ENCODE results near the gene HSBP1.

Gene HSBP1

DNA sequence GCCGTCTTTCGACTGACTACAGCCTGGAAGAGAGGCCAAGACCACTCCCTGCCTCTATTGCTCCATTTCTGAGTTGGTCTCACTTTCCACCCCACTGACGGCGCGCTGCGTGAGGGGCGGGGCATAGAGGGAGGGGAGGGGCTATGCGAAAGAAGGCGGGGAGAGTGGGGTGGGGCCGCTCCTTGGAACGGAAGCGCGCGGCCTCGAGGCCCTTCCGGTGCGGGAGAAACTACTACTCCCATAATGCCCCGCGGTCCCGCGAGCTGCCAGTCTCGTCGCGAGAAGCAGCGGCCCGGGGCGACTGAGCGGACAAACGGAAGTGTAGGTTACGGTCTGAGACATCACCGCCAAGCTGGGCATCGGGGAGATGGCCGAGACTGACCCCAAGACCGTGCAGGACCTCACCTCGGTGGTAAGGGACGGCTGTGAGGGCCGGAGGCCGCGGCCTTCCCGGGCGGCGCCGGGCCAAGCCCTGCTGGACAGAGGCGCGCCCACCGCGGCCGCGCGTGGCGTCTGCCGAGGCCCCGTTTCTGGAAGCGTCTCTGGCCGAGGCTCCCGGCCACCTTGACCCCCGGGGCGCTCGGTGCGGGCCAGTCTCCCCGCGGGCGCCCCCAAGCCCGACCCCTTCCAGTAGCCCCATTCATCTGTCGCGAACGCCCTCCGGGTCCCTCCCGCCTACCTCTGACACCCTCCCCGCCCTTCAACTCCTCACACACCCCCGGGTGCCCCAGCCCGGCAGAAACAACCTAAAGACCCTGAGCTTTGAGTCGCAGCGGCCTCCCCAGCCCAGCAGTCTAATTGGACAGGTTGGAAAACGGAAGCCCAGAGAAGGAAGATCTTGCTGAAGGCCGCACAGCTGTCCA is at the start of gene HSBP1:
Gene HSBP1, plus strand, starts transcription at position 269 of the 863 bp plus-strand sequence. Its CDS starts 99 bp downstream, at position 368.
- DNase-seq (ENCODE audit: low spot score in 2 of 2) = peak; percentile 91 to 96
- H3K36me3 ChIP-seq (replicated peaks) = peaks cover 17% of the 10 kb centered on the region
- H3K27me3 ChIP-seq (ENCODE audit: low read depth) = no peaks in the 10 kb centered on the region
- no peaks in the 10 kb centered on the region for H3K9me3 ChIP-seq
- H3K4me1 ChIP-seq = peaks cover 33% of the 10 kb centered on the region
- in situ Hi-C loops (cut with MboI; ENCODE audit: low sequenced_read_pairs) = no loop called here
- H3K4me3 ChIP-seq = peak within 1 kb of the TSS; percentile 73

DNA sequence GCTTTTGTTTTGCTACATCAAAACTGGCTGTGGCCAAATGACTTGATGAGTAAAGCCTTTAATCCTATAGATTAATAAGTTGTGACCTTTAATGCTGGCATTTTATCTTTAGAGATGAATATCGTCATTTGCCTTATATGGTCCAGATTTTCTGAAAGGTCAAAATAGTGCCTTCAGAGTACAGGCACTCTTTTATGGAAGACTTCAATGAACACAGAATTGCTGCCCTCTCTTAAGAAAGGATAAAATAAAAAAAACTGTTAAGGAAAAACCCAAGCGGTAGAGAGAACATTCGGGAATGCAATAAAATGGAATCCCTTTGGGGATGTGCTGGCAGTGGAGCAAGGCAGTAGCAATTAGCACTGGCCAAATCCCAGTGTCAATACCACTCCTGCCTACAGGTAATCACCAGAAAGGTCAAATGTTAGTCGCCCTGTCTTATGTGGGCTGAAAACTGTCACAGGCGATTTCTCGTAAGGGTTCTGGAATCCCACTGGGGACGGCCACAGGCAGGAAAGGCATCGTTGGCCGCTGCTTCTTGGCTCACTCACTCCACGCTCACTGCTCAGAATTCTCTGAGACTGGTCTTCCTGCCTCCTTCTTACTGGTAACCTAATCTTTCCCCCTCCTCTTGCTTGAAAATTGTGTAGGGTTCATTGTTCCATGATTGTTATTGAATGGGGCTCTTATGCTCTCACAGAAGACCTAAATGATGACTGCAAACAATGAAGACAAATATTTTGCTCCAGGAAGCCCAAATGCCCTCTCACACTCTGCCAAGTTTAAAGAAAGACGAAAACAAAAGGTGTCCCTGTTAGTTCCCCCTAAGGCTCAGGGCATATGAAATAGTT is 45.4 kb upstream of the HSBP1 start:
- no peak for DNase-seq (ENCODE audit: low spot score in 2 of 2)
- Histone ChIP-seq H3K9me3 (no peaks in the 10 kb centered on the region), H3K4me1 (no peaks in the 10 kb centered on the region), H3K4me3 (no peak overlapping the region), H3K36me3 (replicated peaks) (no peaks in the 10 kb centered on the region), H3K27me3 (ENCODE audit: low read depth) (no peaks in the 10 kb centered on the region)
- in situ Hi-C loops (cut with MboI; ENCODE audit: low sequenced_read_pairs) = no loop called here

DNA sequence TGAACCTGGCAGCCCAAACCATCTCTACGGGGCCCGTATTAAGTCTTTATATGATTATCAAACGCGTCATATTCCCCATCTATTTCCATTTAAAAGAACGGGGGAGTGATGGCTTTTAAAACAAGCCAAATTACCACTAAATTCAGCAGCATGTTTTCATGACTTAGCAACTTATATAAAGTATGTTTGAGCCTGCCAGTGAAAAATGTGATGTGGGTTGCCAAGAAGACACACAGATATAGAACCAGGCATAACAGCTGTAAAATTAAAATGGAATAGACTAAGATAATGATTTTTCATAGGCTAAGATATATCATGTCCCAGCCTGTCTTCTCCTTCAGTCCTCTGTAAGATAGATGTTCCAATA is 44.8 kb upstream of the HSBP1 start:
- H3K36me3 ChIP-seq (replicated peaks) = no peaks in the 10 kb centered on the region
- no peaks in the 10 kb centered on the region for H3K9me3 ChIP-seq
- no peaks in the 10 kb centered on the region for H3K4me1 ChIP-seq
- no peak for DNase-seq (ENCODE audit: low spot score in 2 of 2)
- H3K27me3 ChIP-seq (ENCODE audit: low read depth) = no peaks in the 10 kb centered on the region
- in situ Hi-C loops (cut with MboI; ENCODE audit: low sequenced_read_pairs) = no loop called here
- H3K4me3 ChIP-seq = no peak overlapping the region

DNA sequence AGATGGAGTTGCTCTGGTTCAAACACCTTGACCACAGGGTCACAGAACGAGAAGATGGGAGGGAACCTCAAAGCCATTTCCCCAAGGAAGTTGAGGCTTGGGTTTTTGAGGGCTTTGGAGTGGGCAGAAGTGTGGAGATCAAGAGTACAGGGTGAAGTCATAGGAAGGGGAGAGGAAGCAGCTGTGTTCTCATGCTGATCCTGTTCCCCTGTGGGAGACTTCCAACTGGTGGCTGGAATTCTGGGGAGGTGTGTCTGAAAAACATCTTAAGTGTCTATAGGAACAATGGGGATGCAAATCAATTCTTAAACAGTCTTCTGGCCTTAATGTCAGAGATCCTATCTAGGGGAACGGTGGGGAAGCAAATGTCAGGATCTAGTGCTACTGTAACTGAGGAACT is 38.8 kb upstream of the HSBP1 start:
- in situ Hi-C loops (cut with MboI; ENCODE audit: low sequenced_read_pairs) = no loop called here

DNA sequence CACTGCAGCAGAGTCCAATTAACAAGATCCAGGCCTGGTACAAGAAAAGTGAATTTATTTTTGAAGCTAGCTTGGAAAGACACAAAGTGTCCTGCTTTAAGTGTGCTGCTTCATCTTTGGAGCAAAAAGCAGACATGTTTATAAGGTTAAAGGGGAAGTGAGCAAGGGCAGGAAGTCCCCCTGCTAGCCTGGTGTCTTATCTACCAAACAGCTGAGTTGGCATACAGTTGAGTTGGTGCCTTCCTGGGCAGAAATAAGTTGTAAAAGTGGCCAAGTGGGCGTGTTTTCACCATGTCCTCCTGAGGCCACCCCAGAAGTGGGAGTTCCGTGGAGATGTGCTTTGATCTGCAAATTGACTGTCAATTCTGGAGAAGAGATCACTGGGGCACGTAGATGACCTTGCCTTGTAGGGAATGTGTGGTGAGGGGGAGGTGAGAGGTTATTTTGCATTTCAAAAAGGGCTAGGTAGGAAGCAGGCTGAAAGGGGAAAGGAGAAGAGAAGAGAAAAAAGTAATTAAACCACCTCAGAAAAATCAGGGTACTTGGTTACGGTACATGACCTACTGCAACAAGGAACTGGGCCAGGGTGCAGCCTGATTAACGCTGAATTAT is 38.3 kb upstream of the HSBP1 start:
- Histone ChIP-seq H3K36me3 (replicated peaks) (no peaks in the 10 kb centered on the region), H3K4me1 (no peaks in the 10 kb centered on the region), H3K27me3 (ENCODE audit: low read depth) (no peaks in the 10 kb centered on the region), H3K4me3 (no peak overlapping the region), H3K9me3 (no peaks in the 10 kb centered on the region)
- in situ Hi-C loops (cut with MboI; ENCODE audit: low sequenced_read_pairs) = no loop called here
- no peak for DNase-seq (ENCODE audit: low spot score in 2 of 2)

More for the DNA sequence above, 38.8 kb upstream of the HSBP1 start:
- no peak for DNase-seq (ENCODE audit: low spot score in 2 of 2)
- H3K4me3 ChIP-seq = no peak overlapping the region
- H3K4me1 ChIP-seq = no peaks in the 10 kb centered on the region
- H3K36me3 ChIP-seq (replicated peaks) = no peaks in the 10 kb centered on the region
- no peaks in the 10 kb centered on the region for H3K27me3 ChIP-seq (ENCODE audit: low read depth)
- H3K9me3 ChIP-seq = no peaks in the 10 kb centered on the region

DNA sequence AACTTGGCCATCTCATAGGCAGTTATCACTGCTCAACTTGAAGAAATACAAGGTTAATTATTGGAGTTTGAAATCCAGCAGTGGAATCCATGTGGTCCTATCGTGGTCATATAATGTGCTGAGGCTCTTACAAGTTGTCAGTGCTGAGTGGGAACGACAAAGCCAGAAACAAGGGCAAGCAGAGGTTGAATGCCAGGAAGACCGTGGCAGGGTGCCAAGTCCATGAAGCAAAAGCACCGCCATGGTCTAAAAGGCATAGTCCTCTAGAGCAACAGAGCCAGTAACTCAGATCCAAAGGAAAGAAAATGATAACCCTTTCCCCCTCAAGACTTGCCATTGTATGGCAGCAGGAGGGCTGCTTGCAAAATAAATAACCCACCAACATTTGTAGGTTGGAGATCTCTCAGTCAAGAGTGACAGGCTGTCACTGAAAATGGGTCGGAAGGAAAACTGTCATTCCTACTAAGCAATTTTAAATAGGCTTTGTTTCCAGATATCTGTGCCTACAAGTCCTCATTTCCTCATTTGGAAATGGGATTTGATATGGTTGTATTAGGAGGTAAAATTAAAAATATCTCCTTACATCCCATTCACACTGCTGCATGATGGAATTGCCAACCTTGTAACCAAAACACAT is 36.4 kb upstream of the HSBP1 start:
- Histone ChIP-seq H3K4me3 (no peak overlapping the region), H3K36me3 (replicated peaks) (no peaks in the 10 kb centered on the region), H3K27me3 (ENCODE audit: low read depth) (no peaks in the 10 kb centered on the region), H3K9me3 (no peaks in the 10 kb centered on the region), H3K4me1 (no peaks in the 10 kb centered on the region)
- DNase-seq (ENCODE audit: low spot score in 2 of 2) = no peak
- in situ Hi-C loops (cut with MboI; ENCODE audit: low sequenced_read_pairs) = no loop called here

DNA sequence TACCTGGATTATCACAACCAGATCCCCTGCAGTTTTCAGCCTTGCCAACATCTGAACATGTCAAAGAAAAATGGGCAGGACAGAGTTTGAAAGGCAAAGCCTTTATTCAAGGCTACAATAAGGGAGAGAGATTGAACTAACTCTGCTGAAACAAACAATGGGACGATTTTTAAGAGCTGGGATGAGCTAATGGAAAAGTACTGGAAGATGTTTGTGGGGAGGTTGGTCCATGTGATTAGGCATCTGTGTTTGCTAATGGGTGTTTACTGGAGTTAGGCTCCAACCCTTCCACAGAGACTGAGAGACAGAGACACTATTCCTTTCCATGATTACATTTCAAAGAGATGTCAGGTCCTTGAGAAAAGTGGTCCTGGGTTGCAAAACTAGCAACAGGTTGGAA is 35.0 kb upstream of the HSBP1 start:
- H3K9me3 ChIP-seq = no peaks in the 10 kb centered on the region
- no peak for DNase-seq (ENCODE audit: low spot score in 2 of 2)
- H3K4me1 ChIP-seq = no peaks in the 10 kb centered on the region
- no peak overlapping the region for H3K4me3 ChIP-seq
- in situ Hi-C loops (cut with MboI; ENCODE audit: low sequenced_read_pairs) = no loop called here
- no peaks in the 10 kb centered on the region for H3K36me3 ChIP-seq (replicated peaks)
- no peaks in the 10 kb centered on the region; the same call in 1 of the 2 replicates for H3K27me3 ChIP-seq (ENCODE audit: low read depth)

DNA sequence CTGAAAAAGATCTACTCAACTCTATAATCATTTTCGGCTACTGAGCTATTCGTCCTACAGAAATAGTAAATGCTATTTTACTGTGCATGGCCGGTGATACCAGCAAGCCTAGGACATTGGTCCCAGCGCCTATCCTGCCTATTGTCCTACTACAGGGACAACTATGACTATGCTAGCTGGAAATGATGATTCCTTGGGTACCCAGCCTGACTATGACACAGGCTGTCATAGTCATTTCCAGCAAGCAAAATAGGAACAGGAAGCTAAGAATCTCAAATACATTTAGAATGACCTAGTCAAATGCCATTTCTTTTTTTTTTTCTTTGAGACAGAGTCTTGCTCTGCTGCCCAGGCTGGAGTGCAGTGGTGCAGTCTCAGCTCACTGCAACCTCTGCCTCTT is 33.7 kb upstream of the HSBP1 start:
- no peak for DNase-seq (ENCODE audit: low spot score in 2 of 2)
- Histone ChIP-seq H3K4me3 (no peak overlapping the region), H3K36me3 (replicated peaks) (no peaks in the 10 kb centered on the region), H3K9me3 (no peaks in the 10 kb centered on the region), H3K4me1 (no peaks in the 10 kb centered on the region), H3K27me3 (ENCODE audit: low read depth) (no peaks in the 10 kb centered on the region; the same call in 1 of the 2 replicates)
- in situ Hi-C loops (cut with MboI; ENCODE audit: low sequenced_read_pairs) = no loop called here

DNA sequence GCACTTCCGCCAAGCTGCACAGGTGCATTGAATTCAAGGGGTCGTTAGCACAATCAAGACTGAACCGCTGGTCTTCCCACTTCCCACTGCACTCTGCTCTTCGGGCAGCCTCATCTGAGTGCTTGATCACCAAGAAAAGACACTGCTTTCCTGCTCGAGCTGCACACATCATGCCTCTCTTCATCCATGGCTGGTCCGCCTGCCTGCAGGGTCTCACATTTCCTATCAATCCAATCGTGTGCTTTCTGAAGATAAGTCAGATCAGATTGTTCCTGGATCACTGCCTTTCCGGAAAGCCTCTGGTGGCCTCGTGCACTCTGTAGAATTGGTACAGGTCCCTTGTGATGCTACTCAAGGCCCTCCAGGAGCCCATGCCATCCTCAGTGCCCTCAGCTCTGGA is 30.8 kb upstream of the HSBP1 start:
- DNase-seq (ENCODE audit: low spot score in 2 of 2) = no peak
- H3K4me1 ChIP-seq = no peaks in the 10 kb centered on the region
- H3K9me3 ChIP-seq = no peaks in the 10 kb centered on the region
- H3K27me3 ChIP-seq (ENCODE audit: low read depth) = no peaks in the 10 kb centered on the region; the same call in 1 of the 2 replicates
- H3K36me3 ChIP-seq (replicated peaks) = no peaks in the 10 kb centered on the region
- in situ Hi-C loops (cut with MboI; ENCODE audit: low sequenced_read_pairs) = no loop called here
- H3K4me3 ChIP-seq = no peak overlapping the region

DNA sequence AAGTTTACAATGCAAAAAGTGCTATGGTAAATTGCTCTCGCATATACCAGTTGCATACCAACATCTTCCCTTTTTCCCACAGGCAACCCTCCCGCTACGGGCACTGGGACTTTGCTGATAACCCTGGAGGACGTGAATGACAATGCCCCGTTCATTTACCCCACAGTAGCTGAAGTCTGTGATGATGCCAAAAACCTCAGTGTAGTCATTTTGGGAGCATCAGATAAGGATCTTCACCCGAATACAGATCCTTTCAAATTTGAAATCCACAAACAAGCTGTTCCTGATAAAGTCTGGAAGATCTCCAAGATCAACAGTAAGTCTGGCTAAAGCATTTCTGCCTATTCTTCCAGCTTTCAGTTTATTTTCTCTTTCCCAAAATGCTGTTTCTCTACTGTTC is 27.9 kb upstream of the HSBP1 start:
- Histone ChIP-seq H3K27me3 (ENCODE audit: low read depth) (no peaks in the 10 kb centered on the region; the same call in 1 of the 2 replicates), H3K36me3 (replicated peaks) (no peaks in the 10 kb centered on the region), H3K4me1 (no peaks in the 10 kb centered on the region)

DNA sequence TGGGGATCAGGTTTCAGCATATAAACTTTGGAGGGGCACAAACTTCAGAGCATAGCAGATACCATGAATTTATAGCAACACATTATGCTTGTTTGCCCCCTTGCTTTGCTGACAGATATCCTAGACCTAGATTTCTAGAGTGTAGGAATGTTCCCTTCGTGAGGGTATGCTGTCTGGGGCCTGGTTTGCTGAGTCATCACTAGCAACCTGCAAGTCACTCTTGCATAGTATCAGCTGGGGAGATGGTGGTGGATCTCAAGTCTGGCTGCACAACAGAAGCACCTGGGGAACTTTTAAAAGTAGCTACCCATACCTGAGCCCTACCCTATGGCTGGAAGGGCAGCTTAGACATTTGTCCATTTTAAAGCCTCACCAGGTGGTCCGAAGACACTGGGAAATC is 22.3 kb upstream of the HSBP1 start:
- Histone ChIP-seq H3K4me3 (no peak overlapping the region), H3K27me3 (ENCODE audit: low read depth) (no peaks in the 10 kb centered on the region), H3K4me1 (no peaks in the 10 kb centered on the region), H3K36me3 (replicated peaks) (no peaks in the 10 kb centered on the region), H3K9me3 (no peaks in the 10 kb centered on the region)
- in situ Hi-C loops (cut with MboI; ENCODE audit: low sequenced_read_pairs) = no loop called here
- DNase-seq (ENCODE audit: low spot score in 2 of 2) = no peak

More for the DNA sequence above, 27.9 kb upstream of the HSBP1 start:
- H3K9me3 ChIP-seq = no peaks in the 10 kb centered on the region
- DNase-seq (ENCODE audit: low spot score in 2 of 2) = no peak
- H3K4me3 ChIP-seq = no peak overlapping the region
- in situ Hi-C loops (cut with MboI; ENCODE audit: low sequenced_read_pairs) = no loop called here

DNA sequence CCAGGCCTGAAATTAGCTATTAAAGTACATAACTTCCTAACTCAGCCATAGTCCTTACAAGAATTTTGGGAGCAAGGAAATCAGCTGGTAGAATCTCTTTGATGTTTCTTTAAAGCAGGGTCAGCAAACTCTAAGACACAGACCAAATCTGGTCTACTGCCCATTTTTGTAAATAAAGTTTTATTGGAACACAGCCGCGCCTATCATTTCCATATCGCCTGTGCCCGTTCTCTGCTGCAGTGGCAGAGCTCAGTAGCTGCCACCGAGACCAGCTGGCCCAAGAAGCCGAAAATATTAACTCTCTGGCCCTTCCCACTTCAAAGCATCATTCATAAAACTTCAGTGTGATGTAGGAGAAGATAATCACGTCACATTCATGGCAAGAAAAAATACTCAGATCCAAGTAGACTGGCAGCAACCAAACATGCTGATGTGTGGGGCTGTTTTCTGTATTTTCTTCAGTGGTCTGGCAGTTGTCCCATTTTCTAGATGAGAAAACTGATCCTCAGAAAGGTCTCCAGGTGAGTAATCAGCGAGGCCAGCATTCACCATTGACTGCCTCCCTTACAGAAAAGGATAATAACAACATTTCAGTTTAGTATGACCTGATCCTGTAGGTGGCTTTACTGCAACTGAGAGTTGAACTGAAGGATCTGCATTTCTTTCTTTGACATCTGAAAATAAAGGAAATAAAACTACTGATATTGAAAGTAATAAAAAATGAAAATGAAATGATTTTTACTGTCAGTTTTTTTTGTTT is 18.0 kb upstream of the HSBP1 start:
- no peaks in the 10 kb centered on the region for H3K9me3 ChIP-seq
- no peaks in the 10 kb centered on the region for H3K4me1 ChIP-seq
- H3K4me3 ChIP-seq = no peak overlapping the region
- H3K27me3 ChIP-seq (ENCODE audit: low read depth) = no peaks in the 10 kb centered on the region; the same call in 1 of the 2 replicates
- no peaks in the 10 kb centered on the region for H3K36me3 ChIP-seq (replicated peaks)
- in situ Hi-C loops (cut with MboI; ENCODE audit: low sequenced_read_pairs) = no loop called here
- DNase-seq (ENCODE audit: low spot score in 2 of 2) = no peak

DNA sequence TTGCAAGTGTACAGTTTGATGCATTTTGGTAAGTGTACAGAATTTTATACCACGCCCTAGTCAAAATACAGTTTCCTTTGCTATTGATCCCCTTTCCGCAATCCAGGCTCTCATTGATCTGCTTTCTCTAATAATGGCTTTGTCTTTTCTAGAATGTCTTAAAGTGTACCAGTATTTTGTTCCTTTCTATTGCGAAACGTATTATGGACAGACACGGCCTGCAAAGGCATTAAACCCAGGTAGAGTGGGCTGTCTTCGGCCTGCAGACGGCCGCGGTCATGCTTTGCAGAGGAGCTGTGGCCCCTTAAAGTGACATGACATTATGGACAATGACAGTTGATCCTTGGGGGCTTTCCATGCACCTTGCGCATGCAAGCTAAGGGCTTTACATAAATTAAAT is 15.9 kb upstream of the HSBP1 start:
- Histone ChIP-seq H3K36me3 (replicated peaks) (no peaks in the 10 kb centered on the region), H3K4me3 (no peak overlapping the region), H3K4me1 (no peaks in the 10 kb centered on the region), H3K27me3 (ENCODE audit: low read depth) (peaks cover 8% of the 10 kb centered on the region), H3K9me3 (no peaks in the 10 kb centered on the region)
- DNase-seq (ENCODE audit: low spot score in 2 of 2) = no peak
- in situ Hi-C loops (cut with MboI; ENCODE audit: low sequenced_read_pairs) = no loop called here
